SK-N-SH (cell line): ENCODE results near the gene THSD4. TPM values are rescaled to one million over a fixed set of nuclear protein-coding genes. Genes with fewer than 3 reads are reported as not detected.

Experiments used
- CTCF ChIA-PET: fragments of 300-600, 350-600 bp; formaldehyde crosslinking; extraction: SDS; loops from one replicate; lab custom pipeline; 2021; lab: Yijun Ruan, JAX
- POLR2A ChIA-PET: fragments of 350-600 bp; sonication (Branson Sonifier 250); formaldehyde crosslinking; extraction: SDS; loops from one replicate; lab custom pipeline; 2020; ENCODE audit warnings: antibody characterized with exemption, inconsistent platforms; lab: Yijun Ruan, JAX
- DNase-seq: peaks from one replicate; pipeline ENCODE4 v3.0.0; 2012
- H2AFZ ChIP-seq: fragments of 200-600 bp; sonication (generic); 2 replicates; pipeline ENCODE4 v1.8.1; 2016; ENCODE audit warnings: antibody characterized with exemption, mild to moderate bottlenecking, low read depth
- H3F3A ChIP-seq: fragments of 200-600 bp; sonication (generic); replicated peaks from 2 replicates; pipeline ENCODE3; 2016; ENCODE audit warnings: antibody characterized with exemption, mild to moderate bottlenecking; ENCODE audit not compliant: insufficient read depth
- H3K27ac ChIP-seq, 2 experiments: fragments of 200-500 bp in 1 of 2; fragments of 200-600 bp in 1 of 2; sonication (Bioruptor generic) in 1 of 2; sonication (generic), shearing (Covaris generic) in 1 of 2; 2 replicates each; pipeline versions ENCODE4 v1.5.1 to v1.6.1; 2014 to 2016; ENCODE audit warnings: low read depth in 2 of 2, inconsistent platforms in 1 of 2, low read length in 1 of 2, mild to moderate bottlenecking in 1 of 2, mixed read lengths in 1 of 2
- H3K27me3 ChIP-seq: fragments of 200-600 bp; sonication (generic), shearing (Covaris generic); 2 replicates; pipeline ENCODE4 v1.6.1; 2016; ENCODE audit warnings: mixed run types; ENCODE audit not compliant: insufficient read depth
- H3K36me3 ChIP-seq, 2 experiments: fragments of 200-500 bp in 1 of 2; fragments of 200-600 bp in 1 of 2; sonication (Bioruptor generic) in 1 of 2; sonication (generic) in 1 of 2; replicated peaks in 1 of 2; 2 replicates each; pipeline versions ENCODE3 to v1.5.1; 2014 to 2016; ENCODE audit warnings: low read length in 1 of 2, mild to moderate bottlenecking in 1 of 2; ENCODE audit not compliant: insufficient read depth in 2 of 2, control insufficient read depth in 1 of 2
- H3K4me1 ChIP-seq, 2 experiments: fragments of 200-500 bp in 1 of 2; fragments of 200-600 bp in 1 of 2; sonication (Bioruptor generic) in 1 of 2; sonication (generic), shearing (Covaris generic) in 1 of 2; 2 replicates each; pipeline versions ENCODE4 v1.5.1 to v1.6.1; 2014 to 2016; ENCODE audit warnings: low read depth in 1 of 2, low read length in 1 of 2, mixed run types in 1 of 2; ENCODE audit not compliant: insufficient read depth in 2 of 2, control insufficient read depth in 1 of 2
- H3K4me2 ChIP-seq: fragments of 200-600 bp; sonication (generic), shearing (Covaris generic); 2 replicates; pipeline ENCODE4 v1.6.1; 2017; ENCODE audit warnings: mixed run types
- H3K4me3 ChIP-seq, 2 experiments: fragments of 200-500 bp in 1 of 2; fragments of 200-600 bp in 1 of 2; sonication (Bioruptor generic) in 1 of 2; sonication (generic), shearing (Covaris generic) in 1 of 2; 2 replicates each; pipeline versions ENCODE4 v1.5.1 to v1.8.1; 2014 to 2016; ENCODE audit warnings: low read depth in 2 of 2, inconsistent platforms in 1 of 2, low read length in 1 of 2, mild to moderate bottlenecking in 1 of 2, mixed read lengths in 1 of 2, moderate library complexity in 1 of 2
- H3K79me2 ChIP-seq: fragments of 200-600 bp; sonication (generic); 2 replicates; pipeline ENCODE4 v1.8.1; 2017; ENCODE audit warnings: mild to moderate bottlenecking; ENCODE audit not compliant: insufficient read depth
- H3K9ac ChIP-seq: fragments of 200-600 bp; sonication (generic); 2 replicates; pipeline ENCODE4 v1.6.1; 2017; ENCODE audit warnings: mixed run types
- H3K9me2 ChIP-seq: fragments of 200-600 bp; sonication (generic); 2 replicates; pipeline ENCODE4 v1.6.1; 2017; ENCODE audit warnings: mixed run types
- H3K9me3 ChIP-seq: fragments of 200-600 bp; sonication (generic); 2 replicates; pipeline ENCODE4 v1.6.1; 2017; ENCODE audit warnings: mixed run types, mild to moderate bottlenecking, moderate library complexity
- H4K20me1 ChIP-seq: fragments of 200-600 bp; sonication (generic); 2 replicates; pipeline ENCODE4 v1.6.1; 2017; ENCODE audit warnings: mild to moderate bottlenecking, mixed run types; ENCODE audit not compliant: insufficient read depth
- ELF1 ChIP-seq: IDR thresholded peaks from 2 replicates; pipeline ENCODE4 v1.4.0; 2012
- EP300 ChIP-seq, 2 experiments: IDR thresholded peaks; 2 replicates each; pipeline versions ENCODE4 v1.4.0 to v1.6.1; 2012; ENCODE audit warnings: borderline replicate concordance in 1 of 2, low read depth in 1 of 2, low read length in 1 of 2
- EZH2phosphoT487 ChIP-seq: fragments of 200-600 bp; sonication (generic); IDR thresholded peaks from 2 replicates; pipeline ENCODE4 v1.6.1; 2017; ENCODE audit warnings: low read depth, mixed run types, mild to moderate bottlenecking, antibody characterized with exemption, moderate library complexity, borderline replicate concordance
- FOXJ3 ChIP-seq: sonication (generic); formaldehyde crosslinking; IDR thresholded peaks from 2 replicates; pipeline ENCODE4 v1.5.1; 2020; ENCODE audit warnings: mild to moderate bottlenecking, missing genetic modification reagents
- GABPA ChIP-seq: IDR thresholded peaks from 2 replicates; pipeline ENCODE4 v1.4.0; 2012; ENCODE audit warnings: low read depth, mild to moderate bottlenecking
- GATA2 ChIP-seq: sonication (generic); formaldehyde crosslinking; IDR thresholded peaks from 2 replicates; pipeline ENCODE4 v1.5.0; 2020; ENCODE audit warnings: mild to moderate bottlenecking, missing genetic modification reagents
- MAX ChIP-seq: IDR thresholded peaks from 2 replicates; pipeline ENCODE4 v1.4.0; 2012; ENCODE audit warnings: low read depth
- MEF2A ChIP-seq: IDR thresholded peaks from 2 replicates; pipeline ENCODE4 v1.4.0; 2012; ENCODE audit warnings: low read depth, borderline replicate concordance
- MXI1 ChIP-seq: IDR thresholded peaks from 2 replicates; pipeline ENCODE4 v1.6.1; 2012; ENCODE audit warnings: mild to moderate bottlenecking, low read depth, low read length, improper control_type of control experiment
- NFIC ChIP-seq: IDR thresholded peaks from 2 replicates; pipeline ENCODE4 v1.4.0; 2012; ENCODE audit warnings: borderline replicate concordance
- NRF1 ChIP-seq: IDR thresholded peaks from 2 replicates; pipeline ENCODE4 v1.6.1; 2012; ENCODE audit warnings: low read depth, mild to moderate bottlenecking, low read length
- POLR2AphosphoS5 ChIP-seq: IDR thresholded peaks from 2 replicates; pipeline ENCODE4 v1.6.1; 2012; ENCODE audit warnings: low read depth, low read length
- RCOR1 ChIP-seq: fragments of 150-350 bp; IDR thresholded peaks from 2 replicates; pipeline ENCODE4 v1.6.1; 2017; ENCODE audit warnings: antibody characterized with exemption, low read length
- RFX5 ChIP-seq: IDR thresholded peaks from 2 replicates; pipeline ENCODE4 v1.6.1; 2012; ENCODE audit warnings: mild to moderate bottlenecking, improper control_type of control experiment, low read length
- RXRA ChIP-seq: IDR thresholded peaks from 2 replicates; pipeline ENCODE4 v1.4.0; 2012; ENCODE audit warnings: low read depth, mild to moderate bottlenecking, borderline replicate concordance
- SMC3 ChIP-seq: IDR thresholded peaks from 2 replicates; pipeline ENCODE4 v1.6.1; 2012; ENCODE audit warnings: low read depth, low read length, improper control_type of control experiment
- TCF12 ChIP-seq: IDR thresholded peaks from 2 replicates; pipeline ENCODE4 v1.4.0; 2012
- TEAD4 ChIP-seq: IDR thresholded peaks from 2 replicates; pipeline ENCODE4 v1.4.0; 2012; ENCODE audit warnings: mild to moderate bottlenecking, borderline replicate concordance; ENCODE audit not compliant: insufficient read depth
- USF1 ChIP-seq: IDR thresholded peaks from 2 replicates; pipeline ENCODE4 v1.4.0; 2012; ENCODE audit warnings: low read depth, borderline replicate concordance
- WGBS: methylation state at CpG from one replicate; pipeline ENCODE4 v1.1.6; 2017; ENCODE audit warnings: low lambda C conversion rate; 5-methylcytosine and 5-hydroxymethylcytosine counted together
- polyA plus RNA-seq, 3 experiments: library from polyadenylated mRNA; depleted of rRNA; stranded (reverse); fragments of >200 nt; gene quantifications; 2 replicates each; pipeline ENCODE4 v1.2.3, GENCODE V29; 2012

Gene THSD4
- polyA plus RNA-seq, 1 of the 3 experiments (the other 2 are of a cell fraction), result 79.1 TPM

GRCh38 chr15:71115567-71116351 is 488 bp downstream of the THSD4 start:
- Histone ChIP-seq H3K9ac (peak overlapping the region; percentile 89), H3F3A (peaks cover 16% of the 10 kb centered on the region), H3K79me2 (peaks cover 51% of the 10 kb centered on the region), H4K20me1 (no peaks in the 10 kb centered on the region), H3K27me3 (no peaks in the 10 kb centered on the region), H2AFZ (peak overlapping the region; percentile 63), H3K9me3 (no peaks in the 10 kb centered on the region), H3K4me3 (peak overlapping the region; percentile 61 to 87), H3K9me2 (no peaks in the 10 kb centered on the region), H3K4me2 (peak overlapping the region; percentile 93), H3K27ac (peak overlapping the region; percentile 55 to 78), H3K36me3 (peaks cover 0 to 2% of the 10 kb centered on the region in 2 experiments), H3K4me1 (peaks cover 0 to 11% of the 10 kb centered on the region in 2 experiments; a peak in 1 of 4 replicates)
- CTCF ChIA-PET, result interaction anchor here (0.6 to 3.9 kb wide), 27 partner anchors 9 to 328 kb away, joined by 3 to 30 read pairs (median 4); no protein-coding TSS in a partner anchor
- TF ChIP-seq RCOR1 (no peak), GABPA (no peak), NRF1 (no peak), TEAD4 (no peak), RFX5 (no peak), TCF12 (no peak), RXRA (no peak), MXI1 (no peak), USF1 (no peak), ELF1 (no peak), EP300 (IDR thresholded peaks at IDR 0.05; ENCODE audit: borderline replicate concordance in 1 of 2, low read depth in 1 of 2, low read length in 1 of 2) (no peak), GATA2 (no peak), SMC3 (no peak), NFIC (no peak), MAX (no peak; the same call in 1 of the 2 replicates), MEF2A (no peak), FOXJ3 (CRISPR knock-in tag) (no peak), EZH2phosphoT487 (no peak), POLR2AphosphoS5 (no peak; the same call in 1 of the 2 replicates)
- DNase-seq, result peak; percentile 83
- POLR2A ChIA-PET, result no interaction called here
- 28% methylated on average over 7 of the region's 93 CpGs for WGBS
